Cerebellar nuclear complex (tissue), 1 donor: ENCODE results near the gene MGMT.

Source experiments
- DNase-seq, 2 experiments: peaks; one replicate each; lab custom pipeline; 2025; lab: John Stamatoyannopoulos, UW

MGMT gene

GRCh38 chr10:129710510-129710847 lies 243.4 kb downstream of the MGMT start:
- DNase-seq = no peak

DNA sequence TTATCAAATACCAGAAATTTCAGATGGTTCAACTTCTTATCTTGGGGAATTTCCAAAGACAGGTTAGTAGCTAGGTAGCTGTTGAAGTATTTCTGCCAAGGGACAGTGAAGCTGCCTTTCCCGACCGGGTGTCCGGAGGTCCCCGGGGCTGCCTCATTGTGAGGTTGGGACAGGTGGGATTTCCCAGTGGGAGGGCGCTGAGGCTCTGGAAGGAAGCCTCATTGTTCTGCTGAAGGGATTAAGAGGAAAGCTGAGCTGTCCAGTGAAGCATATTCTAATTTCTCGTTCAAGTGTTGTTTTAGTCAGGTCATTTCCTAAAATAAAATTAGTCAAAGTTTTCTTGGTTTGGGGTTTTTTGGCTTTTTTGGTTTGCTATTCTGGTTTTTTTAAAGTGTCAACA lies 244.2 kb downstream of the MGMT start:
- DNase-seq = no peak

- DNase-seq = no peak
Observed at GRCh38 chr10:129712000-129712399, 245.0 kb downstream of the MGMT start.

DNA sequence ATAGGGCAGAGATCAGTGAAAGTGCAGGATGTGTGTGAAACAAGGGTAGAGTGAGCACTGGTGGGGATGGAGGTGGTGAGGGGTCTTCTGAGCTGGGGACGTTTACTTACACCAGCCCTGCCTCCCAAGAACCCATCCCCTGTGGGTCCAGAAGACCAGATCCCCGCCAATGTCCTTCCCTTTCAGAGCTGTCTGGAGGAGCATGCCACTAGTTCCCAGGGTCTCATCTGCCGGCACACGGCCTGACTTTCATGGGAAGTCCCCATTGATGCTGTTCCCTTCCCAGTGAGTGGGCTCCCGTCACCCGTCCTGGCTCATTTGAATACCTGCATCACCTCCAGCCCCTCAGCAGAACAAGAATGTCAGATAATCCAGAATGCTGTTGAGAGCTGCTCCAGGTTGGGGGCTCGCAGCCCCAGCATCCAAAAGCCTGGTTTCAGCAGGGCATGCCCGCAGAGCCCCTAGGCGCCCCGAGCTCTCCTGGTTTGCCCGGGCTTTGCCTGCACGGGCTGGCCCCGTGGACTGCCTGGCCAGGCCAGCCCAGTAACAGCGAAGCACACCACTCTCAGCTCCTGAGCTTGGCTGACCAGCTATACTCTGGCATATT lies 246.7 kb downstream of the MGMT start:
- no peak for DNase-seq

GRCh38 chr10:129715805-129716204 lies 248.8 kb downstream of the MGMT start:
- DNase-seq = no peak

DNA sequence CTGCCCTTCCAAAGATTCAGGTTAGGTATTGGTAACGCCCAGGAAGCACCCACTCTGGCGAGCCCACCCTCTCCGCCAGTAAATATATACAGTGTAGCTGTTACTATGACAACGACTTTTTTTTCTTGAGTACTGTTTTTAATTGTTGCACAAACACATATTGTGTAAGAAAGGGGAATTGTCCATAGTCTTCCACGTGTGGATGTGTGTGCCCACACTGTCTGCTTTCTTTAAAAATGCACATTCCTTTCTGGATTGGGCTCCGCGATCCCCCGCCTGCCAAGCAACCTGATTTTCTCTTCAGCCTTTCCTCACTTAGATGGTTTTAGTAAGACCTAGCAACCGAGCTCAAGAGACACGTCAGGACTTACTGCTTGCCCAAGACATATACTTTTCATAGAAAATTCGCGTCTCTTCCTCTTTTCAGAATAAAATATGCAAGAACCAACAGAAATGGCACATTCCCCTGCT lies 249.2 kb downstream of the MGMT start:
- DNase-seq = no peak

GRCh38 chr10:129716881-129717280 lies 249.8 kb downstream of the MGMT start:
- DNase-seq = no peak

DNA sequence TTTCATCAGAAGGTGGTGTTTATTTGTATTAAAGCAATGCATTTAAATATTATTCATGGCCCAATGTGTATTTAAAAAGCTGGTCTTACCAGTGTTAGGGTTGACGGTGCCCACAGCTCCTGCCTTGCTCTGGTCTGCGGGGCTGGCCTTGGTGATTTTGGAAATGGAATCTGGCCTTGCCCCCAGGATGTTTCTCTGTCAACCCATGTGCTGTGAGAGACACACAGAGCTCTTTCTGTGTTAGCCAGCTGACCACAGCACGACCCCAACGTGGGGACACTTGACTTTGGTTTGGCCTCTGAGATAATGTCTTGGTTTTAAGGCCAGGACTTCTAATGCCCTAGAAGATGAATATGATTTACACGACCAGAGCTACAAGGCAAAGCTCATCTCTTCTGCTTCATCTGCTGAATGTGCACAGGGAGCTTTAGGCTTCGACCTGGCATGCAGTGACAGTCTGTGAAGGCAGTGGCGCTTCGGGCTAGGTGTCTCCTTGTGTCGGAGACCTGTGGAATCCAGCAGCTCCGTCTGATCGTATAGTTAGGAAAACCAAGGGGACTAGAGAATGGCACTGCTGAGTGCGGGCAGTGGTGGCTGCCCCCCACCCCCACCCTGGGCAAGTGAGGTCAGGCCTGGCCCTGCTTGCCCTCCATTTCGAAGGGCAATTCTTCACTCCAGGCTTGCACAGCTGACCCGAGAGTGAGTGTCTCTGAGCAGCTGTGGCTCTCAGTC lies 250.9 kb downstream of the MGMT start:
- no peak for DNase-seq

GRCh38 chr10:129718548-129719414 lies 251.7 kb downstream of the MGMT start:
- DNase-seq = no peak

- DNase-seq = no peak
Observed at GRCh38 chr10:129719415-129719739, 252.3 kb downstream of the MGMT start.

DNA sequence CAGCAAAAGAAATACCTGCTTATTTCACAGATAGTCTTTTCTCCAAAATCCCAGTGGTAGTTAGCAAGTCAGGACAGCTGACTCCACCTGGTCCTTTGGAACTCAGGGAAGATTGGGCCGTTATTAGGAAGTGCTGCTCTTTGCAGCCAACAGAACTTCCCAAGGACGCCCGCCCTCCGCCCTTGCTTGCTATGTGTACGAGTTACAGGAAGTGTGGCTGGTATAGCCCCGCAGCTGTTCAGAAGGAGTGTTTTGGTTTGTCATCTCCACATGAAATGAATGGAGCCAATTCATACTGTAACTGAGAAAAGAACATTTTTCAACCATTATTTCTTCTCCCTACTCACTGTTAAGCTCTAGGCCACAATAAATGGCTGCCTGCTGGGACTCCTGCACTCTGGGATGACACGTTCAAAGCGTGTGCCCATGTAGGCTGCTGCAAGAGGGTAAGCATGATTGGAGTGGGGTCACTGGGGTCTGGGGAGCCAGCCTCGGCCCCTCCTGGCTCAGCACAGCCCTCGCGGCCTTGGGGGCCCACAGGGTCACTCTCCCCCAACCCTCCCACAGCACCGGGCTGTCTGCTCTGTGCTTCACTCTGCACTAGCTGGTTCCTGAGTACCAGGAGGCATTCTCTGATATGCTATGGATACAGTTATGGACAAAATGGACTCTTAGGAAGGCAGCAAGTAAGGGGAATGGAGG lies 253.0 kb downstream of the MGMT start:
- DNase-seq = no peak

GRCh38 chr10:129725011-129725410 lies 258.0 kb downstream of the MGMT start:
- DNase-seq = no peak

DNA sequence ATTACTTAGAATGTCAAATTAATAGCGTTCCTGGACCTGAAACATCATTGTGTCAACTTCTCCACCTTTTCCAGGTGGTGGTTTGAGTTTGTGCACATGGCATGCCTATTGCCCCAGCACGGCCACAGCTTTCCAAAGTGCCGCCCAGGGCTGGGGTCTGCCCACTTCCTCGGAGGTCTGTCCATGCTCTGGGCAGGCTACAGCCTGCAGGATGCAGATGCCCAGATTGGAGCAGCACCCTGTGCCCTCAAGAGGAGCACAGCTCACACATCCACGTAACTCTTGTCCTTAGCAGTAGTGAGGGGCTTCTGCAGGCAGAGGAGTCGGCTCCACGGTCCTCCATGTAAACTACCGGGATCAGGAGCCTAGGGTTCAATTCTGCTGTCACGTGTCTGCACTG lies 258.4 kb downstream of the MGMT start:
- no peak for DNase-seq

DNA sequence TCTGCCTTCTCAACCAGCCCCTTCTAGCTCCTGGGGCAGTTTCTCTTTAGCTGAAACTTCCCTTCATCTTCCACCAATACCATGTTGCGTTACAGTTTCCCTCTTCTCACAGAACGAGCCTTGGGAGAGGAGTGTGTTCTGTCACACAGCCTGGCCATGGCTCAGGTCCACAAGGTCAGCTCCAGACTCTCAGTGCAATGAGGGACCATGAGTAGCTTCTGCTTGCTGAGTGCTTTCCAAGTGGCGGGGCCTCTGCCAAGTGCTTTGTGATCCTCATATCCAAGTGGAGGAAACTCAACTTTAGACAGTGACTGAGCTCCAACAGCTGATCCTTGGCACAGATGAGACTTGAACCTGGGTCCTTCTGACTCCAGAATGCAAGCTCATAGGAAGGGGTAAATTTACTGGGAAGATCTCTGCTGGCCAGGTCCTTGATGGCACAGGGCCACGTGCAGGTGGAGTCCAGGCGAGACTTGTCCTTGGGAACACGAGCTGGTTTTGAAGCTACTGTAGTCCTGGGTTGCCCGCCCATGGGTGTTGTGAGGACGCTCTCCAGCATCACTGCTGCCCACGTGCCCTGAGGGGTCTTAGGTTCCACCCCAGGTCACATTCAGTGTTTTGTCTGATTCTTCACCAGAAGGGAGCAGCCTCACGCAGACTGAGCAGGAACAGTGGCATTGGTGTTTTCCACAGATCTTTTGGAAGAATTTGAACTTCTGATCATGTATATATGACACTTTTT lies 259.0 kb downstream of the MGMT start:
- no peak for DNase-seq

DNA sequence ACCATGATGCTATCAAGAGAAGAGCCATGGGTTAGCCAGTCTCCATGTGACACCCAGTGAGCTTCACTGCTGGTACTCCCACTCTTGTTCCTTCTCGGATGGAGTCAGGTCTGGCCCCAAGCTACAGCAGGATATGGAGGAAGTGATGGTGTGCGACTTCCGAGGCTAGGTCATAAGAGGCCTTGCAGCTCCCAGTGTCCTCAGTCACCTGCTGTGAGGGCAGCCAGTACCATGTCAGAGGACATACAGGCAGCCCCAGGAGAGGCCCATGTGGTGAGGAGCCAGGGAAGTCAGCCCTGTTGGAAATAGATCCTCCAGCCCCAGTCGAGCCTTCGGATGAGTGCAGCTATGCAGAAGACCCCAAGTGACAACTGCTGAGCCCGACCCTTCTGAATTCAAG lies 260.0 kb downstream of the MGMT start:
- no peak for DNase-seq

GRCh38 chr10:129727495-129727894 lies 260.5 kb downstream of the MGMT start:
- DNase-seq = no peak

- DNase-seq = no peak
Observed at GRCh38 chr10:129728246-129728820, 261.3 kb downstream of the MGMT start.

GRCh38 chr10:129728905-129729795 lies 262.1 kb downstream of the MGMT start:
- no peak for DNase-seq

DNA sequence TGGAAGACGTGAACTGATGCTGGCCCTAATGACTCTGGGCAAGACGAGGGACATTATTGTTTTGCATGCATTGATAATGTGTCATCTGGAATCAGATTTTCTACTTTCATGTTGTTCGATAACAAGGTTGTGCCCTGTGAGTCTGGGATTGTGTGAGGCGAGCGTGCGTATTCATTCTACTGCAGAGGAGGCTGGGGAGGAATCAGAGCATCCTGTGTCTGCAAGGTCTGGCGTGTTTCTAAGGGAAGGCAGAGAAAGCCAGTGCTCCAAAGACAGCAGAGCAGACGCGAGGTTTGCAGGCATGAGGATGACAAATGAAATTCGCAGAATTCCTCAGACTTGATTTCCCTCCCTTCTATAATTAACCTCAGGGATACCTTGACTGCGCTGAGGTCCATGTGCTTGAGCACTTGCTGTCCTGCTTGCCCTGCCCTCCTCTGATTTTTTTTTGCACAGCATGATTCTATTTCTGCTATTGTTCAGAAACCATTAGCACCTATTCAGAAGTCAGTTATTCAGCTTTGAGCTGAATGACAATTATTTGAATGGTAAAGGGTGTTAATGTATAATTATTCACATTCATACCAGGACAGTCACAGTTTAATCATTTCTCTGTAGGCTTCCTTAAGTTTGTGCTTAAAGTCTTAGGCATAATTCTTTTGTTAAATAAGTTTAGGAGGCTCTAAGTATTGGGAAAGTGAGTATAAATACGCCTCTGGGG lies 263.4 kb downstream of the MGMT start:
- no peak for DNase-seq

GRCh38 chr10:129730993-129731325 lies 263.9 kb downstream of the MGMT start:
- DNase-seq = no peak
